SKM-1 (cell line): ENCODE measurements around the gene TSPAN18.

Source experiments
- DNase-seq: peaks from one replicate; lab custom pipeline; 2025; ENCODE audit not compliant: unreplicated experiment; lab: John Stamatoyannopoulos, UW

The TSPAN18 gene

DNA sequence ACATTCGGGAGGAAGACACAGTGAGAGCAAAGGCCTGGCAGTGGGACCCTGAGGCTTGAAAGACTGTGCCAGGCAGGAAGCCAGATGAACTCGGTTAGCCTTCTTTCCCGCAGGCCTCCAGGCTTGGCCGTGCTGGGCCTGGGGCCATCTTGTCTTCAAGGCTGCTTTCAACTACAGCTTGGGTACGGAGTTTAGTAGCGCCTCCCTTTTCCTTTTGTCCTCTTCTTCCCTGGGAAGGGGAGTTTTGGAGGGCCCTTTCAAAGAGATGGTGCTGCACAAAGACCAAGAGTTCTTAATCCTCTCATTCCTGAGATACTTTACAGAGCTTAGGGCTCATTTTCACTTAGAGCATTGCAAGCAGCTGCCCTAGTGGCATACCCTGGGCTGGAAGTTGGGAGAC lies 136.5 kb downstream of the TSPAN18 start:
- no peak for DNase-seq

DNA sequence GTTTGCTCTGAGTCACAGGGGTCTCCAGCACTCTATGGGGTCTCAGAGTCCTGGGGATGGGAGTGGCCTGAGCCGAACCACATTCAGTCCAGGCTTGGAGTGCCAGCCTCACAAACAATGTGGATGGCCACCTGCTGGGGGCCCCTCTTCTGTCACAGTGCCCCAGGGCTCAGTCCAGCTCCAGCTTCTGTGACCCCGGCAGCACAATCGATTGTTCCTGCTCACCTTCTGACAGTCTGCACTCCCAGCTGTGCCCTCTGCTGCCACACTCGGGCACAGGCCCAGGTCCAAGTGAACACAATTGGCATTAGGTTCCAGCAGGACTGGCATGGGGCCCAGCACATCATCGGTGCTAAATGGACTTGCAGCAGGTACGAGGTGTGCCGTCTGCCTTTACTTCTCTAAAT lies 139.1 kb downstream of the TSPAN18 start:
- no peak for DNase-seq

DNA sequence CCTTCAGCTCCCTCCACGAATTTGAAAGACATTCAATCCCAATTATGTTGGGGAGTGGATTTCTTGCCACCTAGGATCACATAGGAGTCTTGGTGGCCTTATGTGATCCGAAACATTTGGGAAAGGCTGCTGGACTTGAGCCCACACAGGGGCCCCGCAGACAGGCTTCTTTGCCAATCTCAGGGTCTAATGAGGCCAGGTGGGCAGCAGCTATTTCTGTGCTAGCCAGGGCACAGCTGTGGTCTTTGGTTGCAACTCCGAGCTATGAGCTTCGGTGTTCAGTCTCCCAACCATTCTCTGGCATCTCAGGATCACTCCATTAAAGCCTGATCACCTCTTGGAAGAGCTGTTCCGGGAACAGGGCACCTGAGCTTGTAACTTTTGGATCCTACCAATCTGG lies 139.5 kb downstream of the TSPAN18 start:
- no peak for DNase-seq

DNA sequence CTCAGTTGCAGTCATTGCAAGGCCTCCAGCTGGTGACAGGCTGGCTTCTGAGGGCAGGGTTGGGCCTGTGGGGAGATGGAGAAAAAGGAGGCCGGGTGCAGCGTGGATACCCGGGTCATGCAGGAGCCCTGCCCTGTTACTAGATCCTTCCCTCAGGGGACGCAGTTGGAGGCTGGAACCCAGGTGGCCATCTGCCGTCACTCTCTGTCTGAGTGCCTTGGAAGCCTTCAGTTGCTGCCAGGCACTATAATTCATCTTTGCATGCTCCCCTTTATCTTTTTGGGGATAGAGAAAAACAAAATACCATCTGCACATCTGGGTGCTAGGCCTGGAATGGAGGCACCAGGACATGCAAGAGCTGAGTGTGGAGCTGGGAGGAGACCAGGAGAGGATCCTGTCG lies 141.3 kb downstream of the TSPAN18 start:
- DNase-seq, result no peak

DNA sequence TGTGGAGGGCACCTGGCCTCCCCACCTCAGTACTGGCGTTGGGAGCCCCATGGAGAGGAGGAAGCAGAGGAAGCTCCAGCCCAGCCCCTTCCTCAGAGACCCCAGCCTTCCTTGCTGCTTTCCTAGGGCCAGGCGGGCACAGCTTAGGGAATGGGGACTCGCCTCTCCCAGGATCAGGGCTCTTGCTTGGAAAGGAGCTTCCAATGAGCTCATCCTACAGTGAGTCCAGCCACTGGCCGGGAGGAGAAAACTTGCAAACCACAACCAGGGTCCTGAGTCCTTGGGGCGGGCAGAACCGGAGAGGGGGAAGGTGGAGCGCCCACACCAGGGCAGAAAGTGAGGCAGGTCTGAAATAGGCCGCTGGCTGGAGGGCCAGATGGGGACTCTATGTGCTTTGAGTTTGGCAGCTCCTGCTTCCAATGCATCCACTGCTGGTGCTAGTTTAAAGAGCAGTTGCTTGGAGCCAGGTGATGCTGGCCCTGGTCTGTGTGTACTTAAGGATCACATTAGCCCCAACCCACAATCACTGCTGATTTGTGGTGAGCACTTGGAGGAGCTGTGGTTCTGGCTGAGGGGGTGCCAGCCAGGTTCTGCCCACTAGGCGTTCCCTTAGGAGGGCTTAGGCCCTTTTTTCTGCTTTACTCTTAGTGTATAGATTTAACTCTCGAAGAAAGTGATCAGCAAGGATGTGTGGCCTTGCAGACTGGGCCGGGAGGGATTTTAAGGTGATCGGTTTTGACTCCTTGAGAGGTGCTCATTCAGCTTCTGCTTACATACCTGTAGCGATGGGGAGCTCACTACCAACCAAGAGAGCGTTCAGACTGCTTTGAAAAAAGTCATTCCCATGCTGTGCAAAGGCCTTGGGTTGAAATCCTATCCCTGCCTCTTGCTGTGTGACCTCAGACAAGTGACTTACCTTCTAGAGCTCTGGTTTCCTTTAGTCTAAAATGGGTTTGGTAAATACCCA lies 142.0 kb downstream of the TSPAN18 start:
- DNase-seq, result no peak

DNA sequence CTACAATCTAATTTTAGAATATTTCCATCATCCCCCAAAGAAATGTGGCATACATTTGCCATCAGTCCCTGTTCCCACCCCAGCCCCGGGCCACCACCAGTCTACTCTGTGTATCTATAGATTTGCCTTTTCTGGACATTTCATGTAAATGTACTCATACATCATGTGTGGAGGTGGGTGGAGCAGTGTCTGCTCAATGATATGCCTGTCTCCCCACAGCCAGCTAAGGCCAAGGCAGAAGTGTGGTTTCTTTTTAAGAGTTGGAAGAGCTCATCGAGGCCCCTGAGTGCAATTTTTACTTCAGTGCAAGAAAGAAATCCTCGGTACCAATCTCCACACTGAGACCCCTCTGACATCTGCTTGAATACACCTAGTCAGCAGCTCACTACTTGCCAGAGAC lies 143.4 kb downstream of the TSPAN18 start:
- DNase-seq, result no peak

DNA sequence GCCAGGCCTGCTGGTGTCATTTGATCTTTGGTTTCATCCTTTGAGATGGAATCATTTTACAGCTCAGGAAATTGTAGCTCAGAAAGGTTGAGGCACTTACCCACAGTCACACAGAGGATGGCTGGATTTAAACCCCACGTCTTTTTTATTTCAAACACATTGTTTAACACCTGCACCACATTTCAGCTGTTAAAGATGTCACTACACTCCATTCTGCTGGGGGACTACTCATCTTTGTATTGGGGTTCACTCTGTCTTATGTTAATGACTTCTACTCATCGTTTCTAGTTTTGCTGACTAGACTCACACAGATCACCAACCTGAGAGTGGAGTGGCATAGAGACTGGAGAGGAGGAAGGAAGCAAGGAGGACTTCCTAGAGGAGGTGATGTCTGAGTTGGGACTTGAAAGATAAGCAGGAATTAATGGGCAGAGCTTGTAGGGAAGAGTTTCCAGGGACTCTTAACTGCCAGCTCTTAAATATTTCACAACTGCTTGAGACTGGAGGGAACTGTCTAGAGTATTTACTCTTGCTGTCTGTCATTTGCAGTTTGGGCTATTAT lies 143.9 kb downstream of the TSPAN18 start:
- DNase-seq, result no peak

DNA sequence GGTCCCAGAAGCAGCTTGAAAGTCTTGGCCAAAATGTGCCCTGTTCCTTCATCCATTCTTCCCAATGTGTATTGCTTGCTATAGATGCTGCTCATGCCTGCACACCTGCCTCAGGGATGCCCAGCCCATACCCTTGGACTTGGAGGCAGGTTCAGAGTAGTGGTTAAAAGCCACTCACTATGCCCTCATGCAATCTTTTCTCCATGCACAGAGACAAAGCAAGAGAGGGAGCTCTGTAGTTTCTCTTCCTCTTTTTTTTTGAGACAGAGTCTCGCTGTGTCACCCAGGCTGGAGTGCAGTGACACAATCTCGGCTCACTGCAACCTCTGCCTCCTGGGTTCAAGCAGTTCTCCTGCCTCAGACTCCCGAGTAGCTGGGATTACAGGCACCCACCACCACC lies 144.9 kb downstream of the TSPAN18 start:
- peak; percentile 51 for DNase-seq

DNA sequence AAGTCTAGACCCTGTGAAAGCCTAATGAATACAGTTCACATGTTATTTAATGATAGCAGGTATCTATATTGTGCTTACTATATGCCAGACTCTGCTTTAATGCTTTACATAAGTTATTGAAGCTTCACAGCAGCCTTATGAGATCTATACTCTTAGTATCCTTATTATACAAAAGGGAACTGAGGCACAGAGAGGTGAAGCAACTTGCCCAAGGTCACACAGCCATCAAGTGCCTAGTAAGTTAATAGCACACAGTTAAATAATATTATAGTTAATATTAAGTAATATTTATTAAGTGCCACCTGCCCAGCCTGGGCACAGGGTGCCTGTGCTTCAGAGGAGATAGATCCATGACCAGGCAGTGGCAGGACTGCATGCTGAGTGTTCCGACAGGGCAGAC lies 145.8 kb downstream of the TSPAN18 start:
- DNase-seq, result no peak

DNA sequence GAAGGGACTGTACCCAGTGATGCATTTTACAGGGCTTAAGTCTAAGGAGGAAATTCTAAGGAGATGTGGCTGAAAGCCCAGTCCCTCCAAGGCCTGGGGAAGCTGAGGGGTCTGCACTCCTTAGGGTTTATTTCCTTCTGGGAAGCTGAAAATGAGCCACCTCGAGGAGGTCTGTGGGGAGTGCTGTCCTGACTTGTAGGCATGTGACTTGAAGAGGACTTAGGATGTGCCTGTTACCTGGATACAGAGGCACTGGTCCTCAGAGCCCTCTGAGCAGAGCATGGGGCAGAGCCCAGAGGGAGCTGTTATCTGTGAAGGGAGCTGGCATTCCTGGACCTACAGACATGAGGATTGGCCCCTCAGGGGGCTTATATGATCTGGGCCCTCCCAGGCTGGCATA lies 146.8 kb downstream of the TSPAN18 start:
- no peak for DNase-seq

DNA sequence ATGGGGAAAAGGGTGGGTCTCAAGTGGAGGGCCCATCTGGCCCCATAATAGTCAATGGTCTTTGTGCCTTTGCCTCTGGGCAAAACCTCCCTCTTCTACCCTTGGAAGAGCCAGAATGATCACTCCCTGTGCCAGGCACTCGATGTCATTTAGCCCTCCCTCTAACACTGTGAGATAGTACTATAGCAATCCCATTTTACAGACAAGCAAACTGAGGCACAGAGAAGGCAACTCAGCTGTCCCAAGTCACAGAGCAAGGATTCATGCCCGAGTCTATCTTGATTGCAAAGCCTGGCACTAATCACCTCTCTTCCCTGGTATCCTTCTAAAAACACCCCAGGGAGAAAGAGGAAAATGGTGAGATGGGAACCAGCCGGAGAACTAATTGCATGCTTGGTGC lies 147.5 kb downstream of the TSPAN18 start:
- no peak for DNase-seq

DNA sequence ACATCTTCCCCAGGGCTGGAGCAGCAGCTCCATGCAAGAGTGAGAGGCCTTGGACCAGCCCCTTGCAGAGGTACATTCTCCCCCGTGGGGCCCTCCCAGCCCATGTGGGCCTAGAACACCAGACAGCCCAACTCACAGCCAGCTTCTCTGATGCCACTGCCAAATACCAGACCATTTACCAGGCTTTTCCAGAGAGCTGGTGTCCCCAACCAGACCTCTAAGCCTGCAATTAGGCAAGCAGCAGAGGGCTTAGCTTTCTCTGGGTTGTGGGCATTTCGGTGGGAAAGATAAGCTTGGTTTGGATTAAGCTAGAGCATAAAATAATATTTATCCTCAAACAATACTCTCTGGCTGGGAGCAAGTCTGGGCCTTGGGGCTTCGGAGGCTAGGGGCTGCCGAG lies 148.3 kb downstream of the TSPAN18 start:
- DNase-seq, result no peak

DNA sequence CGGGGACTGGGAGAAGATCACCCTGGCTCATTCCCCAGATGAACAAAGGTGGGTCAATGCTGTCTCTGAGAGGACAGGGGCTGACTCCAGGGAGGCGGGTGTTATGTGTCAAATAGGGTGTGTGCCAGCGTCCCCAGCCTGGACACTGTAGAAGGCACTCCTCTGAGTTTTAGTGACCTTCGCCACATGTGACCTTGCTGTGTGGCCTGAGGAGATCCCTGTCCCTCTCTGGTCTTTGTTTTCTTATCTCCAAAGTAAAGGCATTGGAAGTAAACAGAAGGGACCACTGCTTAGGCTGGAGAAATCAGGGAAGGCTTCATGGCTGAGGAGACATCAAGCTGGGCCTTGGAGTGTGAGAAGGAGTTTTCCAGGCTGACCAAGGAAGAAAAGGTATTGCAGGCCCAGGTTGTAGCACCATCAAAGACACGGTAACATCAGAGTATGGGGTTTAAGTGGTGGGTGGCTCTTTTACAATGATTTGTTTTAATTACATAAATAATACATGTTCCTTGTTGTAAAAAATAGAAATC lies 149.5 kb downstream of the TSPAN18 start:
- no peak for DNase-seq

DNA sequence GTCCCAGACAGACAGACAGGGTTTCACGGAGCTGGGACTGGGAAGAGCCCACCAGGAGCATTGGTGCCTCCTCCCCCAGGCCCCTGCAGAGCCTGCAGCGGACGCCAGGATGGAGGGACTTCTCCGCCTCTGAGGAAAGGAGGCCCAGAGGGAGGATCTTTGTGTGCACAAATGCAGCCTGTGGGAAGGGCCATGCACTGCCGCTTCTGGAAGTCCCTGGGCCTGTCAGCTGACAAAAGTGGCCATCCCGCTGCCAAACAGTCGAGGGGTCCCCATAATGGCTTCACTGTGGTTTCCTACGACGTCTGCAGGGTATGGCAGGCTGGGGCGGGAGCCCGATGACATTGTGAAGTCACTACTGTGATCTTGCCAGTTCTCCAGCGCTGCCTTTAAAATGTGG lies 150.1 kb downstream of the TSPAN18 start:
- DNase-seq, result no peak

DNA sequence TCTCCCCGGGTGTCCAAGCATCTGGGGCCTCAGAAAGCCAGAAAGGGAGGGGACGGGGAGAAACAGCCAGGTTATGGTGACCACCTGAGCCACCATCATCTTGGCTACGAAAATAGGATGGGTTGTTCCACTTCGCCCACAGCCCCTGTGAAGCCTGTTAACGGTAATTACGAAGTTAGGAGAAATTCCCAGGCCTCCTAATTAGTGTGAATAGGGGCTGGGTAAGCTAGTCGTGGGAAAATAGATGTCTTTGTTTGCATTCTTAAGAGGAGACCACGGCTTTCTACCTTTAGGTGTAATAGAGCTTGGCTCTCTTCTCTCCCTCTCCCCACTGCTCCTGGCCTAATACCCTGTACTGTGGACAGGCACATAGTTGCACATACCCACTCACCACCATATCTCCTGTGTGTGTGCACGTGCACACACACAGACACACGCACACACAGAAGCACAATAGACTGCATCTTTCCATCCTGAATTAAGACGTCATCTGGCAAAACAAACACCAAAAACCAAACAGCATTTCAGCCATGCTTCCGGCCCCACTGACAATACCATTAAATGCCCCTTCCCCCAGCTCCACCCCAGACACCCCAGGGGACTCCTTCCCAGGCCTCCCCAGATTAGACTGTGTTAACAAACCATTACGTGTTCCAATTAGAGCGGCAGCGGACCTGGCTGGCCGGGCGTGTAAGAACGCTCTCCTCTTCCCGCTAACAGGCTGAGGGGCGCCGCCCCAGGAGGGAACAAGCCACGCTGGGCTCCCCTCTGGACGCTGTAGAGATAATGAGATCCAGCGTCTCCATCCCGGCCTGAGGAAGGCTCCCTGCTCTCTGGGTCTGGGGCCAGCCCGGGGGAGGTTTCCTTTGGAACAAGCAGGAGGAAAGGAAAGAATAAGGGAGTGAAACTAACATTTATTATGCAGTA lies 151.1 kb downstream of the TSPAN18 start:
- DNase-seq, result no peak

DNA sequence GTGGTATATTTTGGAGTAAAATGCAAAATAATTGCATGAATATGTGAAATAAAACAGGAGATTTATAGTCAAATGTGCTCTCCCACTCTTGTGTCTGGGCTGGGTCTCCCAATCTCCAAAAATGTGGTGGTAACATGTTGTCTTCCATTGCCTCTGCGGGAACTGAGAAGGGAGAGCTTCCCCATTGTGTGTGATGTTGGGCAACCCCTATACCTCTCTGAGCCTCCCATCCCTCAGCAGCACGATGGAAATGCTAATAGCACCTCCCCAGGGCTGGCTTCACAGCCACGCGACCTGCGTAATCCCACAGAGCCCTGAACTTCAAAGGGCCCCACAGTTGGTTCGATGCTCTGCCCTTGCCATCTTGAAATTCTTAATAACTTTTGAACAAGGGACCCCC lies 151.9 kb downstream of the TSPAN18 start:
- DNase-seq, result peak; percentile 13

DNA sequence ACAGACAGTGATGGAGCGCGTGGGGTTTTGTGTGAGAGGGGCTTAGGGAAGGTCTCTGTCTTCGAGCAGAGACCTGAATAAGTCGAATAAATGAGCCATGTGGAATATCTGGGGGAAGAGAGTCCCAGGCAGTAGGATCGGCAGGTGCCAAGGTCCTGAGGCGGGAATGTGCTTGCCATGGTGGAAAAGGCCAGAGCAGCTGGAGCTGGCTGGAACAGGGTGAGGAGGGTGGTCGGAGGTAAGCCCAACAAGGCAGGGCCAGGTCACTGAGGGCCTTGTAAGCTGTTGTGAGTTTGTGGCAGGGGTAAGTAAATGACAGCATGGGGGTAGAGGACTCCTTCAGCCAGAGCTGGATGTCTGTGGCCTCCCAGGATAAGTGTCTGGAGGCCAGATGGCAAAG lies 152.7 kb downstream of the TSPAN18 start:
- DNase-seq, result no peak

DNA sequence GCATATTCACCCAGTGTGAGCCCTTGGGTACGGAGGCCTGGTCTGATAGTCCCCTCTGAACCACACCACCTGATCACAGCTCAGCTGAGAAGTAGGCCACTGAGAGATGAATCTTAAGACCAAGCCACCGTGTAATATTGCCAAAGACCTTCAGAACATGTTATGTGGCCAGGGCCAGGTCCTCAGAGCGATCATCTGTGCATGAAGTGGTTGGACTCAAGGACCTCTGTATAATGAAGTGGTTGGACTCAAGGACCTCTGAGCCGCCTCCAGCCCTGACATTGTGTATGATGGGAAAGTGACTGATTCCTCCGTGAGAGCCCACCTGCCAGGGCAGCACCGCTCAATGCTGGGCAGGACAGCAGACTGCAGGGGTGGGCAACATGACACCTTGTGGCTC lies 153.7 kb downstream of the TSPAN18 start:
- DNase-seq, result no peak

DNA sequence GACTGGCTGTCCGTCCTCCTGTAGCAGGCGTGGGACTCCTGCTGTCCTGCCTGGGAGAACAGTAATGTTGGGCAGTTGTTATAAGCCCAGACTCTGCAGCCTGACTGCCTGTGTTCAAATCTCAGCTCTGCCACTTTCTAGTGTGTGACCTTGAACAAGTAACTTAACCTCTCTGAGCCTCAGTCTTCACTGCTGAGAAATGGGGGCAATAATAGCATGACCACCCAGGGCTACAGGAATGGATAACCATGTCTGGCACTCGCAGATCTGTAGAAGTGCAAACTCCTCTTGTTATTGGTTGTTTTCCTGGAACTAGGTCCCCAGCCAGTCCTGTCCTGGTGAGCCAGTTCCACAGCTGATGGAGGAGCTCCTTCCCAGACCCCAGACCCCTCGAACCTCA lies 154.2 kb downstream of the TSPAN18 start:
- DNase-seq, result no peak

DNA sequence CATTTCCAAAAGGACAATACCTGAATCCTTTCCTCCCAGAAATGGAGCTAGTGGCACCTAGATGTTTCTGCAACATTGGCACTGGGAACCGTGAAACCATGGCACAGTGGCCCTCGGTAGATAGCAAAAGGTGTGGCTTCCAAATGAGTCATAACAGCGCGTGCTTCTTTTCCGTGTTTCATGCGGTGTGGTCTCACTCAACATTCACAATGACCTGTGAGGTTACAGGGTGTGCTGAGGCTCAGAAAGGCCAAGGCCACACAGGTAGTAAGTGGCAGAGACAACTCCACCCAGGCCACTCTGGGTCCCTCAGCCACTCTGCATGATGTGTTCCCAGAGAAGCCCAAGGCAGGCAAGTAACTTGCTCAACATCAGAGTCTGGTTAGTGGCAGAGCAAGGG lies 156.5 kb downstream of the TSPAN18 start:
- no peak for DNase-seq

DNA sequence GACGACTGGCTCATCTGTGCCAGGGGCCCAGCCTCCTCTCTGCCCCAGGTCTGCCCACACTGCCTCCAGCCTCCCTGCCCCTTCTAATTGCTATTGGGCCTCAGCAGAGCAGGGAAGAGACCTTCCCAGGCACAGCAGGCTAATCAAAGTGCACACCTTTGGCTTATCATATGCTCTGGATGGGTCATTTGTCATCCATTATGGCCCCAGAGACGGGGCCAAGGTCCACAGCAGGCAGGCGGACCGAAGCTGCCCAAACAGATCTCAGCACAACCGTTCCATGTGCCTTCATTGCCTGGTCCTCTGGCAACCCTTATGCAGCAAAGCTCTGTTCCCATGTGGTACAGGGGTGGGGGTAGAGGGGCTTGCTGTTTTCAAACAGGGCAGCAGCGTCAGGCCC lies 157.3 kb downstream of the TSPAN18 start:
- DNase-seq, result no peak
